ENCODE results near the gene MINDY4B.

- TF ChIP-seq POLR2A (IDR thresholded peaks at IDR 0.05), result no peak
- TF ChIP-seq, protein P1, sequence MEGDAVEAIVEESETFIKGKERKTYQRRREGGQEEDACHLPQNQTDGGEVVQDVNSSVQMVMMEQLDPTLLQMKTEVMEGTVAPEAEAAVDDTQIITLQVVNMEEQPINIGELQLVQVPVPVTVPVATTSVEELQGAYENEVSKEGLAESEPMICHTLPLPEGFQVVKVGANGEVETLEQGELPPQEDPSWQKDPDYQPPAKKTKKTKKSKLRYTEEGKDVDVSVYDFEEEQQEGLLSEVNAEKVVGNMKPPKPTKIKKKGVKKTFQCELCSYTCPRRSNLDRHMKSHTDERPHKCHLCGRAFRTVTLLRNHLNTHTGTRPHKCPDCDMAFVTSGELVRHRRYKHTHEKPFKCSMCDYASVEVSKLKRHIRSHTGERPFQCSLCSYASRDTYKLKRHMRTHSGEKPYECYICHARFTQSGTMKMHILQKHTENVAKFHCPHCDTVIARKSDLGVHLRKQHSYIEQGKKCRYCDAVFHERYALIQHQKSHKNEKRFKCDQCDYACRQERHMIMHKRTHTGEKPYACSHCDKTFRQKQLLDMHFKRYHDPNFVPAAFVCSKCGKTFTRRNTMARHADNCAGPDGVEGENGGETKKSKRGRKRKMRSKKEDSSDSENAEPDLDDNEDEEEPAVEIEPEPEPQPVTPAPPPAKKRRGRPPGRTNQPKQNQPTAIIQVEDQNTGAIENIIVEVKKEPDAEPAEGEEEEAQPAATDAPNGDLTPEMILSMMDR (IDR thresholded peaks at IDR 0.05), result no peak
Observed at GRCh38 chr3:150828997-150829396, 76.2 kb downstream of the MINDY4B start.

All from suprapubic skin (tissue), 3 donors.